Right atrium auricular region (tissue), 2 donors: ENCODE results near the gene EDN1. TPM values are rescaled to one million over a fixed set of nuclear protein-coding genes. Genes with fewer than 3 reads are reported as not detected.

Experiments
- DNase-seq: peaks from one replicate; pipeline ENCODE4 v3.0.0-alpha.2; 2019; ENCODE audit warnings: low spot score
- H3K27ac ChIP-seq, 2 donors: fragments of 200-600 bp; sonication (generic); 1 replicate in 1 of 2; 2 replicates in 1 of 2; pipeline ENCODE4 v1.5.1; 2016 to 2019
- H3K27me3 ChIP-seq, 2 donors: fragments of 200-600 bp; sonication (generic); one replicate each; pipeline versions ENCODE4 v1.5.1 to v1.6.0; 2017 to 2019
- H3K36me3 ChIP-seq: fragments of 200-600 bp; sonication (generic); one replicate; pipeline ENCODE4 v1.5.1; 2016
- H3K4me1 ChIP-seq, 2 donors: fragments of 200-600 bp; sonication (generic); one replicate each; pipeline versions ENCODE4 v1.5.1 to v1.6.0; 2017 to 2019
- H3K4me3 ChIP-seq, 2 donors: fragments of 200-600 bp; sonication (generic); 1 replicate in 1 of 2; 2 replicates in 1 of 2; pipeline ENCODE4 v1.5.1; 2017 to 2019; ENCODE audit warnings: mild to moderate bottlenecking in 1 of 2, moderate library complexity in 1 of 2
- H3K9me3 ChIP-seq, 2 donors: fragments of 200-600 bp; sonication (generic); one replicate each; pipeline ENCODE4 v1.5.1; 2019
- CTCF ChIP-seq, 2 donors: fragments of 200-600 bp; sonication (generic); IDR thresholded peaks; one replicate each; pipeline ENCODE4 v1.5.1; 2019; ENCODE audit warnings: antibody characterized with exemption in 2 of 2
- total RNA-seq, 2 donors: library from RNA; depleted of rRNA; stranded (reverse); fragments of >200 nt; gene quantifications; one replicate each; pipeline ENCODE4 v1.1.0, GENCODE V29; 2016

The EDN1 gene
- total RNA-seq, 2 donors from 2014 or later, result 9.0 to 13.4 TPM

GRCh38 chr6:12301018-12301417, 10.9 kb downstream of the EDN1 start:
- no peaks in the 10 kb centered on the region for H3K9me3 ChIP-seq
- peaks cover 0 to under 1% of the 10 kb centered on the region in 2 donors for H3K4me1 ChIP-seq
- no peak overlapping the region for H3K4me3 ChIP-seq
- TF ChIP-seq CTCF (IDR thresholded peaks at IDR 0.05), result no peak
- no peak overlapping the region for H3K27ac ChIP-seq
- no peaks in the 10 kb centered on the region for H3K36me3 ChIP-seq
- no peak for DNase-seq
- no peaks in the 10 kb centered on the region for H3K27me3 ChIP-seq

GRCh38 chr6:12304487-12304886, 14.3 kb downstream of the EDN1 start:
- H3K27me3 ChIP-seq, result no peaks in the 10 kb centered on the region
- TF ChIP-seq CTCF (IDR thresholded peaks at IDR 0.05), result no peak

GRCh38 chr6:12309070-12309469, 18.9 kb downstream of the EDN1 start:
- H3K9me3 ChIP-seq, result peaks cover 0 to 4% of the 10 kb centered on the region in 2 donors
- H3K4me1 ChIP-seq, result no peaks in the 10 kb centered on the region
- no peak for DNase-seq
- H3K27ac ChIP-seq, result no peak overlapping the region
- no peak for TF ChIP-seq CTCF (IDR thresholded peaks at IDR 0.05)
- no peaks in the 10 kb centered on the region for H3K36me3 ChIP-seq
- H3K27me3 ChIP-seq, result no peaks in the 10 kb centered on the region
- H3K4me3 ChIP-seq, result no peak overlapping the region

More at GRCh38 chr6:12304487-12304886, 14.3 kb downstream of the EDN1 start:
- no peak overlapping the region for H3K27ac ChIP-seq
- no peak overlapping the region for H3K4me3 ChIP-seq
- no peaks in the 10 kb centered on the region for H3K36me3 ChIP-seq
- peaks cover 0 to 4% of the 10 kb centered on the region in 2 donors for H3K9me3 ChIP-seq
- no peak for DNase-seq
- no peaks in the 10 kb centered on the region for H3K4me1 ChIP-seq

GRCh38 chr6:12311106-12311505, 20.9 kb downstream of the EDN1 start:
- no peaks in the 10 kb centered on the region for H3K4me1 ChIP-seq
- no peak for DNase-seq
- no peak for TF ChIP-seq CTCF (IDR thresholded peaks at IDR 0.05)
- peaks cover 0 to 4% of the 10 kb centered on the region in 2 donors for H3K9me3 ChIP-seq
- no peak overlapping the region for H3K27ac ChIP-seq
- no peaks in the 10 kb centered on the region for H3K27me3 ChIP-seq
- no peaks in the 10 kb centered on the region for H3K36me3 ChIP-seq
- no peak overlapping the region for H3K4me3 ChIP-seq

GRCh38 chr6:12312736-12313135, 22.6 kb downstream of the EDN1 start:
- no peak overlapping the region for H3K27ac ChIP-seq
- H3K4me3 ChIP-seq, result no peak overlapping the region
- no peaks in the 10 kb centered on the region for H3K27me3 ChIP-seq
- peaks cover 0 to 4% of the 10 kb centered on the region in 2 donors for H3K9me3 ChIP-seq
- TF ChIP-seq CTCF (IDR thresholded peaks at IDR 0.05), result no peak
- no peak for DNase-seq
- H3K4me1 ChIP-seq, result no peaks in the 10 kb centered on the region
- no peaks in the 10 kb centered on the region for H3K36me3 ChIP-seq

- Histone ChIP-seq H3K4me3 (no peak overlapping the region), H3K9me3 (peaks cover 0 to 10% of the 10 kb centered on the region in 2 donors), H3K27ac (no peak overlapping the region), H3K36me3 (no peaks in the 10 kb centered on the region), H3K4me1 (no peaks in the 10 kb centered on the region), H3K27me3 (no peaks in the 10 kb centered on the region)
- no peak for TF ChIP-seq CTCF (IDR thresholded peaks at IDR 0.05)
- no peak for DNase-seq
These were observed 23.3 kb downstream of the EDN1 start for GRCh38 chr6:12313306-12313991.
